ENCODE results near the gene CZIB. TPM values are rescaled to one million over a fixed set of nuclear protein-coding genes. Genes with fewer than 3 reads are reported as not detected.

CZIB gene
- total RNA-seq, 6 donors from 2014 or later: 28.0 to 61.3 (median 42.4) TPM

DNA sequence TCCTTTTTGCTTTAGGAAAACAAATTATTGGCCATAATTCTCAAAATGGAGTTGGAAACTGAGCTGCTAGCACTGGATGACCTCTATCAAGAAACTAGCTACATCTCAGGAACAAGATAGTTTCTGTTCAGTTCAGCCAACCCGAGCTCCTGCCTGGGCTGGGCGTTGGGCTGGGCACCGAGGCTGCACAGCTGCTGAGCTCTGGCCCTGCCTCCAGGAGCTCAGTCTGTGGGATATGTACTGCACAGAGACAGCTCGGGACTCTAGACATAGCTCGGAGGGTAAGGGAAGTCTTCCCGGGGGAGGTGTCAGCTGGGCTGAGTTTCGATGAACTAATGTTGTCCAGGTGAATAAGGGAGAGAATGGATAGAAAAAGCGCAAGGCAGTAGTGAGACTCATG, 53.5 kb downstream of the CZIB start:
- peak in 1 of 2 donors; percentile 55 for DNase-seq
- no peaks in the 10 kb centered on the region for H3K4me1 ChIP-seq
- no peak overlapping the region for H3K27ac ChIP-seq
- no peak for TF ChIP-seq CTCF (IDR thresholded peaks at IDR 0.05)
- no peak for TF ChIP-seq POLR2A (IDR thresholded peaks at IDR 0.05)
- no peaks in the 10 kb centered on the region for H3K9me3 ChIP-seq
- 87 to 88% methylated on average over 5 to 8 of the region's 8 CpGs for WGBS, 2 donors
- no peaks in the 10 kb centered on the region for H3K36me3 ChIP-seq
- peak in 1 of 2 donors; percentile 28 for ATAC-seq (ENCODE audit: low FRiP score in 2 of 2)
- no peak overlapping the region for H3K4me3 ChIP-seq
- no peaks in the 10 kb centered on the region for H3K27me3 ChIP-seq

DNA sequence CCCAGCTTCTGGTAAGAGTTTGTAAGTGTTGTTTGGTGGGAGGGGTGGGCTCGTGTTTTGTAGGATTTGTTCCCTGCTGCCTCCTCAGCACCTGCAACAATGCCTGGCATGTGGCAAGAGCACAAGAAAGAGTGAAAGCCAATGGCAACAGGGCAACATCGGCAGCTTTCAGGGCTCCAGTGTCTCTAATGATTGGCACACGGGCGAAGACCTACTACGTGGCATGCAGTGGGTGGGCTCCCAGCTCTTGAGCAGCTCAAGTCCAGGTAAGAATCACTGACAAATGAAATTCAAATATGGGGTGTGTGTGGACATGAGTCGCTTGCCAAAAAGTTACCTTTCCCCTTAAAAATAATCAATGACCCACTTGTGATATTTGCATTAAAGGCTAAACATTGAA, 54.1 kb downstream of the CZIB start:
- Histone ChIP-seq H3K36me3 (no peaks in the 10 kb centered on the region), H3K4me1 (no peaks in the 10 kb centered on the region), H3K4me3 (no peak overlapping the region), H3K27ac (no peak overlapping the region), H3K9me3 (no peaks in the 10 kb centered on the region), H3K27me3 (no peaks in the 10 kb centered on the region)
- WGBS, 2 donors: 81% methylated on average over 6 of the region's 6 CpGs
- TF ChIP-seq POLR2AphosphoS5 (IDR thresholded peaks at IDR 0.05): no peak
- no peak for TF ChIP-seq POLR2A (IDR thresholded peaks at IDR 0.05)
- TF ChIP-seq CTCF (IDR thresholded peaks at IDR 0.05): no peak
- TF ChIP-seq EP300 (IDR thresholded peaks at IDR 0.05): no peak
- ATAC-seq (ENCODE audit: low FRiP score in 2 of 2) (no peak), DNase-seq (no peak)

- Histone ChIP-seq H3K36me3 (no peaks in the 10 kb centered on the region), H3K27me3 (no peaks in the 10 kb centered on the region), H3K4me1 (no peaks in the 10 kb centered on the region), H3K27ac (no peak overlapping the region), H3K4me3 (no peak overlapping the region), H3K9me3 (no peaks in the 10 kb centered on the region)
- DNase-seq: no peak
- no peak for TF ChIP-seq POLR2A (IDR thresholded peaks at IDR 0.05)
- TF ChIP-seq POLR2AphosphoS5 (IDR thresholded peaks at IDR 0.05): no peak
- TF ChIP-seq CTCF (IDR thresholded peaks at IDR 0.05): no peak
- no peak for TF ChIP-seq EP300 (IDR thresholded peaks at IDR 0.05)
- no peak for ATAC-seq (ENCODE audit: low FRiP score in 2 of 2)
- 82 to 86% methylated on average over 5 of the region's 5 CpGs for WGBS, 2 donors
Measured at GRCh38 chr1:53165408-53165961, 54.9 kb downstream of the CZIB start.

Other genes starting within 250 kb of the CZIB start
- gene PODN, start 158.4 kb downstream of the CZIB start, total RNA-seq: 10 to 100 TPM; 15.2 to 87.1 (median 53.1) TPM
- gene SLC1A7, start 78.0 kb downstream of the CZIB start, total RNA-seq: 1 to 10 TPM in 2 of 6 donors, under 1 TPM in 2, not detected in 2; 0.37 to 1.3 (median 0.77) TPM
- 10 to 100 TPM; 16.8 to 39.2 (median 27.6) TPM for gene CPT2, start 23.8 kb downstream of the CZIB start, total RNA-seq
- 10 to 100 TPM; 18.6 to 49.8 (median 33.8) TPM for gene MAGOH, start 17.9 kb upstream of the CZIB start, total RNA-seq
- 10 to 100 TPM in 4 of 6 donors, 1 to 10 TPM in 2; 4.6 to 23.0 (median 11.1) TPM for gene LRP8, start 107.4 kb upstream of the CZIB start, total RNA-seq
- not detected for gene DMRTB1, start 238.8 kb upstream of the CZIB start, total RNA-seq